Gastrocnemius medialis (tissue), 4 donors: ENCODE data around the gene HMCN2.

Source experiments
- CTCF ChIP-seq, 5 experiments: fragments of 450-650 bp in 3 of 5; fragments of 200-600 bp in 2 of 5; sonication (generic) in 2 of 5; IDR thresholded peaks in 4 of 5; conservative IDR thresholded peaks in 1 of 5; 1 replicate in 4 of 5; 2 replicates in 1 of 5; pipeline ENCODE4 v1.5.1; 2016 to 2019; ENCODE audit warnings: antibody characterized with exemption in 5 of 5, mild to moderate bottlenecking in 3 of 5, moderate library complexity in 3 of 5
- POLR2A ChIP-seq, 2 donors: fragments of 450-650 bp; IDR thresholded peaks; one replicate each; pipeline ENCODE4 v1.6.1; 2017; ENCODE audit warnings: antibody characterized with exemption in 2 of 2, mild to moderate bottlenecking in 2 of 2, moderate library complexity in 2 of 2

- TF ChIP-seq CTCF (IDR thresholded peaks at IDR 0.05 in 4 of 5, conservative IDR thresholded peaks at IDR 0.05 in 1 of 5) (no peak), POLR2A (IDR thresholded peaks at IDR 0.05) (no peak)
Observed at GRCh38 chr9:130450344-130451003, 184.9 kb downstream of the HMCN2 start.
